Stimulated activated CD4-positive, alpha-beta T cell treated with anti-CD3 and anti-CD28 coated beads, Interleukin-12 subunit alpha, Interleukin-12 subunit beta, amount 100 ng/mL, for 48 hours (primary cell): ENCODE data around the gene RHOT1.

Source experiments
- DNase-seq, 3 donors: peaks; one replicate each; pipeline ENCODE4 v3.0.0-alpha.2; 2020; ENCODE audit warnings: low read depth in 2 of 3, low spot score in 1 of 3

The RHOT1 gene

DNA sequence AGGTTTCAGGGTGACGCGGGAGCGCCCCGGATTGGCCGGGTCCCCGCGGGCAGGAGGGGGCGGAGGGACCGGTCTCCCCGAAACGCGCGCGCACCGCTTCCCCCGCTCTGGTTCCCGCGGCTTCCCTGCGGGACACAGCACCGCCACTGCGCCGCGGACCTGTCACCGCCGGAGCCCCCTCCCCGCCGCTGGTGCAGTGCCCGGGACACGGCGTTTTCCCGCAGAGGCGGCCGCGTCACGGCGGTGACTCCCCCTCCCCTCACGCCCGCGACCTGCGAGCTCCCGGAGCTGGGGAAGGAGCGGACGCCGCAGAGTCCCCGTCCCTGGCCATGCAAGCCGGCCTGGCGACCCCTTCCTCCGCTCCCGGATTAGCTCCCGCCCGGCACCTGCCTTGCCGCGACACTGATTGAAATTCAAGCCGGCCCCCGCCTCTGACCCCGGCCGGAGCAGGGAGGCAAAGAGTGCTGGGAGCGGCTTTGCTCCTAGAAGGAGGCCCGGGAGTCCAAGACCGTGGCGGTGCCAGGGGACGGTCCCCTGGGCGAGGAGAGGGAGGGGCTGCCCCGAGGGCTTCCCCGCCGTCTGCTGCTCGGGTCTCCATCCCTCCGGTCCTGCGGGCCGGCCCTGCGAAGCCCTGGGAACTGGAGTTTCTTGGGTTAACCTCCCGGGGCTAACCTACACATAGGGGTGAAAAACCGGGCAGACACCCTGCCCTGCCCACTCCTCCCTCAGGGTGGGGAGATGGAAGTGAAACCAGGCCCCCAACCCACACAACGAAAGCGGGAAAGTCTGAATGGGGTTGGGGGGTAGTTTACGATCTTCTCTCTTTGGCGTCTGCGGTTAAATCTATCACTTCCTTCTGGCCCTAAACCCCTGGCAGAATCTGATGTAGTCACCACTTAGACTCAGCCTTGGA lies 124.3 kb downstream of the RHOT1 start:
- peak in 1 of 3 donors; percentile 10 for DNase-seq

DNA sequence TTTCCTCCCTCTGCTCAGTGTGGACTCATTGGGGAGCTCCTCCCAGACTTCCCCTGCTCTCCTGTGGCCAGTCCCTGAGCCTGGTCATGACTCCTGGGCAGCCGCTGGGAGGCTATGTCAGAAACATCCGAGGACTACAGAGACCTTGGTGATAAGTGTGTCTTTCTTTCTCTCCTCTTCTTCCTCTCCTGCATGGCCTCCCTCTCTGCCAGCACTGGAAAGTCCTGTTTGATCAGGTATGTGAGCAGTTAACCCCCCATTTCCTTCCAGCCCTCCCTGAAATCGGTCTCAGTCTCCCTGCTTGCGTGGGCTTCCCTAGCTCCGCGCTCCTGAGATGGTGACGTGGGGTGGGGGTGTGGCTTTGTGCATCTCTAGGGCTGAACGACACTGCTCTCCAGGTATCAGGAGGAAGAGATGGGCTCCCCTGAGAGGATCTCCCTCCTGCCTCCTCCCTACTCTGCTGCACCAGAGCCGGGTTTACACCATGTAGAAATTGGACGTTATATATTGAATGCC lies 125.4 kb downstream of the RHOT1 start:
- no peak for DNase-seq

DNA sequence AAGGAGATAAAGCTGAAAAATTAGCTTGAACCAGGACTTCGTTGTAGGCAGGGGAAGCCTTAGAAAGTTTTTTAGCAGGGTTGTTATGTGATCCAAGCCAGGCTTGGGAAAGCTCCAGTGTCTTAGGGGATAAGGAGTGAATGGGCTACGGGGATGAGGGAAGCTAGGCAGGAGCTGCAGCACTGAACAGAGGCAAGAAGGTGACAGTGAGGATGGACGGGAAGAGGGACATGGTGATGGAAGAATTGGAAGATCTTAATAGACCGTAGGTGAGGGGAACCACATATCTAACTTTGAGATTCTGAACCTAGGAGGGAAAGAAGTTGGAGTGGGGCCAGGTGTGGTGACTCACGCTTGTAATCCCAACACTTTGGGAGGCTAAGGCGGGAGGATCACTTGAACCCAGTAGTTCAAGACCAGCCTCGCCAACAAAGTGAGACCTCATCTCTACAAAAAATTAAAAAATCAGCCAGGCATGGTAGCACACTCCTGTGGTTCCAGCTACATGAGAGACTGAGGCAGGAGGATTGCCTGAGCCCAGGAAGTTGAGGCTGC lies 126.5 kb downstream of the RHOT1 start:
- DNase-seq, result no peak

DNA sequence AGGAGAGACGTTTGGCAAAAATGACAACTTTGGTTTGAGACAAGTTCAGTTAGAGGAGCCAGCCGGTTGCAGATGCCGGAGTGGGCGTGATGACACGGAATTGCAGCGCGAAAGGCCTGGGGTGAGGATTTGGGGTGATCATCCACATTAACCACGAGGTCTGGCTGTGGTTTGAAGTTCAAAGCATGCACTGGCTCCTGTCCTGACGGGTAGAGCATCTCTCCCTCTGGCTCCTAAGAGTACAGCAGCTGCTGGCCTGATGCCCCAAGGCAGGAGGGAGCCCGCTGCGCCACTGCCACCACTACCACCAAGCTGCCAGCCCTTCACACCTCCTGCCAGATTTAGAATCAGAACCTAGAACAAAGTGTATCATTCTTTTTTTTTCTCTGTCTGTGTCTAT lies 127.1 kb downstream of the RHOT1 start:
- no peak for DNase-seq

DNA sequence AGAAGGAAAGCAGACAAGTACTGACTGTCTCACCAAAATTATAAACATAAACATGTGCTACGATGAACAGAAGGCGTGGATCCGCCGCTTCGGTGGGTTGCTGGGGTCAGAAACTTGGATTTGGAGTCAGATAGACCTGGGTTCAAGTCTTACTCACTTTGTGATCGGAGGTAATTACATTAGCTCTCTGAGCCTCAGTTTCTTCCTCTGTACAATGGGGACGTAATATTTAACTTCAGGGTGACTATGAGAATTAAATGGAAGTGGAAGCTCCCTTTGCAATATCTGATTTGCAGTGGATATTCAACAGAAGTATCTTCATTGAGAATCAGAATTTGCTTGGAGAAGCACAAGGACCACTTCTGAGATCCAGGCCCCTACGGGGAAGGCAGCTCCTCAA lies 129.5 kb downstream of the RHOT1 start:
- no peak for DNase-seq

DNA sequence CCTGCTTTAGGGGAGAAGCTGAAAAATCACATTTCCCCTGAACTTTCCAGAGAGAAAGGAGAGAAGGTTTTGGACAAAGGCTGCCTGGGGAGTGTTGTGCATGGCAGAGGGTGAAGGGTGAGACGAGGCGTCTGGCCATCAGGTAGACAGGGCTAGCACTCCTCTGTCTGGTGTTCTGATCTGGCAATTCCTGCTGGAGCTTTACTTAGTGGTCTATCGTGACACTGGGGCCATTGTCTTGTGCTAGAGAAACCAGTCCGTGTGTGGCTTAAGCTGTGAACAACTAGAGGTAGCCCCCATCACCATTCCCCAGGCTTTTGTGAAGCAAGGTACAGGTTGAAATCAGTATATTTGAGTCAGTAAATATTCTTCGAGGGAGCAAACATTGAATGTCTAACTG lies 131.8 kb downstream of the RHOT1 start:
- no peak for DNase-seq

DNA sequence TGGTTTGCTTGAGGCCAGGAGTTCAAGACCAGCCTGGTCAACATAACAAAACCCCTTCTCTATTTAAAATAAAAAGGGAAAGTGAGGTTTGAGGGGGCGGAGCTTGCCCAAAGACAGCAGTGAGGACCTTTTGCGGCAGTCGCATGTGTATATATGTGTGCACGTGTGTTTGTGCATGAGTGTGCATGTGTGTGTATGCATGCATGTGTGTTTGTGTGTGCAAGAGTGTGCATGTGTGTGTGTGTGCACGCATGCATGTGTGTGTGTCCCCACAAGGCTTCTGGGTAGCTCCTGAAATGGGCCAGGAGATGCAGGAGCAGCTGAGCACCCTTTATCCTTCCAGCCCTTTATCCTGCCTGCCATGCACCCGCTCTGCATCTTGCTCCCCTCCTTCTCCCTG lies 132.3 kb downstream of the RHOT1 start:
- DNase-seq, result no peak
